GM19238 (cell line): Measurements from ENCODE around the gene WWC1.

Experiments used
- DNase-seq: peaks from one replicate; pipeline ENCODE4 v3.0.0; 2011; ENCODE audit warnings: low spot score; ENCODE audit not compliant: insufficient read length

WWC1 gene

GRCh38 chr5:168291342-168291963, at the start of gene WWC1:
TSS of gene WWC1 (plus strand) at chr5:168291645. CDS start at chr5:168292153, 508 bp downstream.
- peak; percentile 66 for DNase-seq

DNA sequence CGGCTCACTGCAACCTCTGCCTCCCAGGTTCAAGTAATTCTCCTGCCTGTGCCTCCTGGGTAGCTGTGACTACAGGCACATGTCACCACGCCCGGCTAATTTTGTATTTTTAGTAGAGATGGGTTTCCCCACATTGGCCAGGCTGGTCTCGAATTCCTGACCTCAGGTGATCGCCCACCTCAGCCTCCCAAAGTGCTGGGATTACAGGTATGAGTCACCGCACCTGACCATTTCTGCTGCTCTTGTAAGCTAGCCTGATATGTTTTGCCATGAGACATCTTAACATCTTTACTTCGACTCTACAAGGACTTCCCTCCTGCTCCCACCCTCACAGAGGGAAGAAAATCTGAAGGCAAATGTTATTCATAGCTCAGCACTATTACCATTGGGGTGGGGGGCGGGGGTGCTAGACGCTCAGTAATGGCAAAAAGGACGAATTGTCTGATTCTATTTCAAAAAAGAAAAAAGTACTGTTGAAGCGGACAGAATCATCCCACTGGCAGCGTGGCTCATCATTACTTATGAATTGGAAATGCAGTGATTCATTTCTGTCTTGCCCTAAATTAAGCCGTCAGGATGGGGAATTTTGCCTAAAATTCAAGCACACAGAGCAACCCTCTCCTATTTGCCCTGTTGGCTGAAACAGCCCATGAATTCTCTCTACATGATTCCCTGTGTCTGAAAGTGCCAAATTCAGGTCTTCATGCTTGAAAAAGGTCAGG, 46.4 kb upstream of the WWC1 start:
- DNase-seq: no peak

DNA sequence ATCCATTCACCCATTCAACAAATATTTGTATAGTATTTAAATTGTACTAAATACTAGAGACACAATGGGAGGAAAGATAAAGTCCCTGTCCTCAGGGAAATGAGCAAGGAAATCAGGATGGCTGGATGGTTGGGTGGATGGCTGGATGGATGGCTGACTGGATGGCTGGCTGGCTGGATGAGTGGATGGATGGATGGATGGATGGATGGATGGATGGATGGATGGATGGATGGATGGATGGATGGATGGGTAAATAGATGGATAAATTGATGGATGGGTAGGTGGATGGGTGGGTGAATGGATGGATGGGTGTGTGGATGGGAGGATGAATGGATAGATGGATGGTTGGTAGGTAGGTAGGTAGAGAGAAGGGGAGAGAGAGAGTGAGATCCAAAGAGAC, 41.5 kb upstream of the WWC1 start:
- DNase-seq: no peak

DNA sequence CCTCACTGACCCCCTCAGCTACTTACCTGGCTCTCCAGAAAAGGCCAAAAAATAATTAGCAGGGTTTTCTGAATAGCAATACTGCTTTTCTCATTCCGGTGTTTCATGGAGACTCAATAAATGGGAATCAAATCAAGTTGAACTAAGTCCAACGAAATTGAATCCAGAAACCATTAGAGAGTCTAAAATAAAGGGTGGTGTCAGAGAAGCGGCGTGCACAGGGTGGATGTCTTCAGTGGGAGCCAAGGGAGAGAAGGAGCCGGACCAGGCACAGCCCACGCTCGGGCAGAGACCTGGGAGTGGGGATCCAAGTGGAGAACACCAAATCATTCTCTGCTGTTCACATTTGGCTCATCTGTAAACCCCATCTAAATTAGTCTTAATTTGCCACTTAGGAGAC, 40.2 kb upstream of the WWC1 start:
- no peak for DNase-seq

GRCh38 chr5:168254013-168254693, 37.3 kb upstream of the WWC1 start:
- no peak for DNase-seq

GRCh38 chr5:168260353-168261226, 30.9 kb upstream of the WWC1 start:
- DNase-seq: no peak

GRCh38 chr5:168261227-168261571, 30.2 kb upstream of the WWC1 start:
- DNase-seq: no peak

DNA sequence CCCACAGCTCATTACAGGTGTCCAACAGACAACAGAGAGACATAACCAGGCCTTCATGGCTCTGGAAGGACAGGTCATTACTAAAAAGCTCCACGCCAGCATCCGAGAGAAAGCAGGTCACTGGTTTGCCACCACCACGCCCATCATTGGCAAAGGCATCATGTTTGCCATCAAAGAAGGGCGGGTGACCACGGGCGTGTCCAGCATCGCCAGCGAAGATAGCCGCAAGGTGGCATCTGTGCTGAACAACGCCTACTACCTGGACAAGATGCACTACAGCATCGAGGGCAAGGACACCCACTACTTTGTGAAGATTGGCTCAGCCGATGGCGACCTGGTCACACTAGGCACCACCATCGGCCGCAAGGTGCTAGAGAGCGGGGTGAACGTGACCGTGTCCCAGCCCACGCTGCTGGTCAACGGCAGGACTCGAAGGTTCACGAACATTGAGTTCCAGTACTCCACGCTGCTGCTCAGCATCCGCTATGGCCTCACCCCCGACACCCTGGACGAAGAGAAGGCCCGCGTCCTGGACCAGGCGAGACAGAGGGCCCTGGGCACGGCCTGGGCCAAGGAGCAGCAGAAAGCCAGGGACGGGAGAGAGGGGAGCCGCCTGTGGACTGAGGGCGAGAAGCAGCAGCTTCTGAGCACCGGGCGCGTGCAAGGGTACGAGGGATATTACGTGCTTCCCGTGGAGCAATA, 29.3 kb upstream of the WWC1 start:
- no peak for DNase-seq

- DNase-seq: no peak
Measured at GRCh38 chr5:168263121-168263520, 28.3 kb upstream of the WWC1 start.

GRCh38 chr5:168266016-168266415, 25.4 kb upstream of the WWC1 start:
- DNase-seq: no peak

DNA sequence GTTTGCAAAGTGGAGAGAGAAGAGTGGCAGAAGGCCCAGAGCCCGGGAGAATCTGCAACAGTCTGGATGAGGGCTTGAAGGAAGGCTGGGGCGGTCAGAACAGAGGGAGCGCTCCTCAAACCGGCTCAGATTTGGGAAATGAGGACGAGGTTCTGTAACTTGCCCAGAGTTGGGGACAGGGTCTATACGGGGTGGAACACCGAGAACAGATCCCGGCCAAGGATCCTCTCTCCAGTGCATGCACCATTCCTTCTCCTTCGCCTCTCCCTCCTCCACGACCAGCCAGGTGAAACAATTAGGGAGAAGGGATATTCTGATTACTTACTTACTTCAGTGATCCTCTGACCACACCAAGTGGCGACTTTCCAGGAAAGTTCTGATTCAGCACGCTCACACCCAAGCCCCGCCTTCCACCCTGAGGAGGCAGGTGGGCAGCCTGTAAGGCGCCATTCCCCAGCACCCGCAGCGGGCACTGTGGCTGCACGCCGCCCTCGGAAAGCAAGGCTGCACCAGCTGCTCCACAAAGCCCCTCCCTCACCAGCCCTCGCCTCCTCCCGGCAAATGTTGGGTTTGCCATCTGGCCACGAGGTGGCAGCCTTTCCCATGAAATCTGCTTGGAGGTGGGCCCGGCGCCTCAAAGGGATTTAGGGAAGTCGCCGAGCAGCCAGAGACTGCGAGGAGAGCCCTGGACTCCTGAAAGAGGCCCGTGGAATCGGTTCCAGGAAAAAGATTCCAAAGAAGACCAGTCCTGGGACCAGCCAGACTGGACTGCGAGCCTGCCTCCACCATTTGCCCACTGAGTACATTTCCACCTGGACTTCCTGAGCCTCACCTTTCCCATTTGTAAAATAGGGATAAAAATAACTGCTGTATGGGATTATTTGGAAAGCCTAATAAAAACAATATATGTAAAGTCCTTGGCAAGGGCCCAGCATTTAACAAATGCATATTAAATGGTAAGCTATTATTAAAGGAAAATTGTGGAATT, 22.2 kb upstream of the WWC1 start:
- peak; percentile 73 for DNase-seq

DNA sequence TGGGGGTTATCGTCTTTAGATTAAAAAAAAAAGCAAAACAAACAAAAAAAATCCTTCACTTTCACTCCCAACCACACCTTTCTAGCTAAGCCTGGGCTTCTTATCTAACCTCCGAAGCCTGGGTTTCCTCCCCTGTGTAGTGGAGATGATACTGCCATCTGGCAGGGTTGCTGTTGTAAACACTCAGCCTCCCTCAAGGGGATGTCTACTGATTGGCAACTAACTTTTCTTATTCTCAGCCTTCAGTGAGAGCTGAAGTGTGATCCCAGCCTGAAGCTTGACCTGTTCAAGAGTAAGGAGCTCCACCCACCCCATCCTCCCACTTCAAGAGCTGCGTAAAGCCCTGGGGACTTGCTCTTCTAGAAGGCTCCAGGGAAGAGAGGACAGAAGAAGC, 21.5 kb upstream of the WWC1 start:
- DNase-seq: no peak

DNA sequence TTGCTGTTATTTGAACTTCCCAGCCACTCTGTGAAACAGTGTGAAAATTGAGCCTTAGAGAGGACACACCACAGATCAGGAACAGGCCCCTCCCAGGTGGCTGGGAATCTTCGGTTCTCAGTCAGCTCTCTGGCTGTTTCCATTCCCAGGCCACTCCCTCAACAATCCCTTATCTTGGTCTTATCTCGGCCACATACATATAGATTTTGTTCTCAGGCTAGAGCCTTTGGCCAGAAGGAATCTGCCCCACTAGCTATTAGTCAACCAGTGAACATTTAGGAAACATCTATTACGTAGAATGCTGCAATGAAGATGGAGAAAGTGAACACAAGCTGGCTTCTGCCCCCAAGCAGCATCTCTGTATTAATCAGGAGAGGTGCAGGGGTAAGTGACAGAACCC, 21.0 kb upstream of the WWC1 start:
- DNase-seq: no peak

- DNase-seq: no peak
Measured at GRCh38 chr5:168273056-168273980, 18.1 kb upstream of the WWC1 start.

- DNase-seq: no peak
Measured at GRCh38 chr5:168274406-168274805, 17.0 kb upstream of the WWC1 start.

GRCh38 chr5:168275940-168276339, 15.5 kb upstream of the WWC1 start:
- no peak for DNase-seq

DNA sequence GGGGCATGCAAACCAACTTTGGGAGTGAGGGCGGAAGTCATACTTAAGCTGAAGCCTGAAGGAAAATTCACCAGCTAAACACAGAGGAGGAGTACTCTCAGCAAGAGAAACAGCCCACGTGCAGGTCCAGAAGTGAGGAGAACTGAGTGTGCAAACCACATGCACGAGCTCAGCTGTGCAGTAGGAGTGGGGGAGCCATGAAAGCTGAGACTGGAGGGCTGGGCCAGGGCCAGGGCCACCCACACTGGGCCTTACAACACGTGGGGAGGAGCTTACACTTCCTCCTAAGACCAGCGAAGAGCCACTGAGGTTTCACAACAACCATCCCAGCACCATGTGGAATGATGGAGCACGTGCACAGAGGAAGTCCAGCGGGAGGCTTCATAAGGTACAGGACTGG, 9.3 kb upstream of the WWC1 start:
- no peak for DNase-seq

DNA sequence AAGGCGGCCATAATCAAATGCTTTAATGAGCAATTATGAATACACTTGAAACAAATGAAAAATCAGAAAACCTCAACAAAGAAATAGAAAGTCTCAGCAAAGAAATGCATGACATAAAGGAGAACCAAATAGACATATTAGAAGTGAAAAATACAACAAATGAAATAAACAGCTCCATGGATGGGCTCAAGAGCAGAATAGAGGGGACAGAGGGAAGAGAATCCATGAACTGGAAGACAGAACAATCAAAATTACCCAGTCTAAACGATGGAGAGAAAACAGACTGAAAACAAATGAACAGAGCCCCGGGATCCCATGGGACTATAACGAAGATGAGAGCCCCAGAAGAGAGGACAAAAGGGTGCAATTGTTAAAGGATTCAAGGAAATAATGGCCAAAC, 6.6 kb upstream of the WWC1 start:
- DNase-seq: no peak

- no peak for DNase-seq
Measured at GRCh38 chr5:168285696-168286095, 5.7 kb upstream of the WWC1 start.
